K562 (cell line): ENCODE results near the gene TMEM239. TPM values are rescaled to one million over a fixed set of nuclear protein-coding genes. Genes with fewer than 3 reads are reported as not detected.
A peak's percentile ranks its signal among the peaks of the same experiment; 100 is the strongest.

ENCODE experiments used
- ARID2 ChIP-seq: fragments of 450-650 bp; IDR thresholded peaks from 2 replicates; pipeline ENCODE4 v1.6.1; 2017; ENCODE audit warnings: antibody characterized with exemption, mild to moderate bottlenecking
- CBX1 ChIP-seq: sonication (generic); IDR thresholded peaks from 2 replicates; pipeline ENCODE4 v1.6.1; 2016; ENCODE audit warnings: antibody characterized with exemption, low read depth, mild to moderate bottlenecking
- CREB1 ChIP-seq, 2 experiments: sonication (generic) in 1 of 2; formaldehyde crosslinking in 1 of 2; IDR thresholded peaks; 2 replicates each; pipeline versions ENCODE4 v1.6.1 to v1.8.0; 2012 to 2022; ENCODE audit warnings: inconsistent platforms in 1 of 2, mild to moderate bottlenecking in 1 of 2, missing genetic modification reagents in 1 of 2, moderate library complexity in 1 of 2
- EGR1 ChIP-seq: fragments of 450-650 bp; conservative IDR thresholded peaks from 2 replicates; pipeline ENCODE4 v1.6.1; 2017; ENCODE audit warnings: mild to moderate bottlenecking
- ERF ChIP-seq: fragments of 450-650 bp; formaldehyde crosslinking; IDR thresholded peaks from 2 replicates; pipeline ENCODE4 v1.4.0; 2020; ENCODE audit warnings: mild to moderate bottlenecking, mixed read lengths
- KLF13 ChIP-seq: fragments of 450-650 bp; IDR thresholded peaks from 2 replicates; pipeline ENCODE4 v1.6.1; 2016; ENCODE audit warnings: missing genetic modification characterization, low read depth, mild to moderate bottlenecking, missing compliant biosample characterization, moderate library complexity, borderline replicate concordance
- MTA2 ChIP-seq: fragments of 450-650 bp; IDR thresholded peaks from 2 replicates; pipeline ENCODE4 v1.6.1; 2016; ENCODE audit warnings: low read depth
- NFIC ChIP-seq: fragments of 450-650 bp; IDR thresholded peaks from 2 replicates; pipeline ENCODE4 v1.6.1; 2017; ENCODE audit warnings: mild to moderate bottlenecking, inconsistent platforms
- PHB ChIP-seq: fragments of 250-450 bp; sonication (Bioruptor Pico); IDR thresholded peaks from 2 replicates; pipeline ENCODE4 v1.5.0; 2021
- RNF2 ChIP-seq: sonication (generic); IDR thresholded peaks from 2 replicates; pipeline ENCODE4 v1.6.1; 2016
- SAFB ChIP-seq: fragments of 200-400 bp; formaldehyde crosslinking; IDR thresholded peaks from 2 replicates; pipeline ENCODE4 v1.6.1; 2017; ENCODE audit warnings: low read depth, low read length, borderline replicate concordance
- SMAD3 ChIP-seq: fragments of 450-650 bp; formaldehyde crosslinking; conservative IDR thresholded peaks from 2 replicates; pipeline ENCODE4 v1.4.0; 2020; ENCODE audit warnings: mild to moderate bottlenecking
- TCFL5 ChIP-seq: fragments of 250-450 bp; sonication (Bioruptor Pico); conservative IDR thresholded peaks from 2 replicates; pipeline ENCODE4 v1.6.1; 2021; ENCODE audit warnings: mild to moderate bottlenecking, moderate library complexity, matching md5 sums
- TEAD1 ChIP-seq, 2 experiments: fragments of 450-650 bp in 1 of 2; sonication (generic) in 1 of 2; formaldehyde crosslinking; IDR thresholded peaks; 2 replicates each; pipeline versions ENCODE4 v1.4.0 to v1.8.0; 2020 to 2022; ENCODE audit warnings: mild to moderate bottlenecking in 2 of 2, missing genetic modification reagents in 1 of 2
- ZBTB1 ChIP-seq: sonication (generic); formaldehyde crosslinking; IDR thresholded peaks from 2 replicates; pipeline ENCODE4 v1.8.1; 2023; ENCODE audit warnings: missing genetic modification reagents, low read depth, mild to moderate bottlenecking, borderline replicate concordance
- polyA plus RNA-seq, 8 experiments: library from polyadenylated mRNA; depleted of rRNA in 4 of 8; stranded (reverse) in 5 of 8; unstranded in 3 of 8; fragments of >200 nt; fragmentation: Nextera tagmentation in 2 of 8; fragmentation: Illumina TruSeq in 1 of 8; extraction: Ambion mirVana in 2 of 8; extraction: Trizol in 1 of 8; gene quantifications; 2 replicates each; pipeline versions ENCODE4 v1.2.1 to v1.2.3, GENCODE V29; 2011 to 2014; ENCODE audit warnings: inconsistent platforms in 1 of 8, missing spikeins in 1 of 8
- total RNA-seq, 7 experiments: library from RNA; depleted of rRNA in 6 of 7; stranded (reverse); fragments of >200 nt in 6 of 7; fragmentation: Illumina TruSeq in 2 of 7; extraction: Trizol in 2 of 7; gene quantifications; 2 replicates each; pipeline versions ENCODE4 v1.2.1 to v1.2.3, GENCODE V29; 2011 to 2021; ENCODE audit warnings: low replicate concordance in 1 of 7
- TF ChIP-seq, protein P1 (sequence below): fragments of 450-650 bp; formaldehyde crosslinking; IDR thresholded peaks from 2 replicates; pipeline ENCODE4 v1.4.0; 2020; ENCODE audit warnings: mild to moderate bottlenecking
- TF ChIP-seq, protein P2 (sequence below): sonication (generic); formaldehyde crosslinking; IDR thresholded peaks from 2 replicates; pipeline ENCODE4 v1.9.0; 2022; ENCODE audit warnings: mild to moderate bottlenecking, missing genetic modification reagents
- TF ChIP-seq, protein P3 (sequence below): conservative IDR thresholded peaks from 2 replicates; pipeline ENCODE4 v1.6.1; 2011; ENCODE audit warnings: low read depth, mild to moderate bottlenecking, low read length; ENCODE audit not compliant: control insufficient read depth
- TF ChIP-seq, protein P4 (sequence below): fragments of 450-650 bp; IDR thresholded peaks from 2 replicates; pipeline ENCODE4 v1.7.1; 2018; ENCODE audit warnings: mild to moderate bottlenecking, low read depth; ENCODE audit not compliant: partially characterized antibody
- TF ChIP-seq, protein P5 (sequence below): sonication (generic); formaldehyde crosslinking; IDR thresholded peaks from 2 replicates; pipeline ENCODE4 v1.8.0; 2022; ENCODE audit warnings: mild to moderate bottlenecking, low read depth, missing genetic modification reagents

Gene TMEM239
- total and polyA plus RNA-seq, 9 of the 15 experiments (the other 6 are each of a cell fraction or from before 2014, with no cell fraction given), result not detected

GRCh38 chr20:2840138-2840966 is 24.2 kb downstream of the TMEM239 start, which contains the start of the genes PCED1A and VPS16 (continued):
- no peak for TF ChIP-seq EGR1
- TF ChIP-seq SAFB, result no peak
- no peak for TF ChIP-seq PHB
- no peak for TF ChIP-seq KLF13 (tag)
- no peak for TF ChIP-seq TCFL5 (CRISPR knock-in tag)
- TF ChIP-seq, protein P1, sequence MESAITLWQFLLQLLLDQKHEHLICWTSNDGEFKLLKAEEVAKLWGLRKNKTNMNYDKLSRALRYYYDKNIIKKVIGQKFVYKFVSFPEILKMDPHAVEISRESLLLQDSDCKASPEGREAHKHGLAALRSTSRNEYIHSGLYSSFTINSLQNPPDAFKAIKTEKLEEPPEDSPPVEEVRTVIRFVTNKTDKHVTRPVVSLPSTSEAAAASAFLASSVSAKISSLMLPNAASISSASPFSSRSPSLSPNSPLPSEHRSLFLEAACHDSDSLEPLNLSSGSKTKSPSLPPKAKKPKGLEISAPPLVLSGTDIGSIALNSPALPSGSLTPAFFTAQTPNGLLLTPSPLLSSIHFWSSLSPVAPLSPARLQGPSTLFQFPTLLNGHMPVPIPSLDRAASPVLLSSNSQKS, result no peak
- peak in 1 of 2 experiments; percentile 35; a peak in 2 of 4 replicates for TF ChIP-seq TEAD1 (CRISPR knock-in tag; IDR thresholded peaks at IDR 0.05)
- no peak for TF ChIP-seq RNF2
- TF ChIP-seq, protein P2, sequence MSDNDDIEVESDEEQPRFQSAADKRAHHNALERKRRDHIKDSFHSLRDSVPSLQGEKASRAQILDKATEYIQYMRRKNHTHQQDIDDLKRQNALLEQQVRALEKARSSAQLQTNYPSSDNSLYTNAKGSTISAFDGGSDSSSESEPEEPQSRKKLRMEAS (CRISPR knock-in tag), result peak; percentile 93
- no peak for TF ChIP-seq CREB1 (IDR thresholded peaks at IDR 0.05)
- peak; percentile 69; the same call in 1 of the 2 replicates for TF ChIP-seq CREB1 (CRISPR knock-in tag; IDR thresholded peaks at IDR 0.05)
- TF ChIP-seq ARID2, result no peak
- TF ChIP-seq SMAD3 (CRISPR knock-in tag), result no peak
- TF ChIP-seq, protein P3, sequence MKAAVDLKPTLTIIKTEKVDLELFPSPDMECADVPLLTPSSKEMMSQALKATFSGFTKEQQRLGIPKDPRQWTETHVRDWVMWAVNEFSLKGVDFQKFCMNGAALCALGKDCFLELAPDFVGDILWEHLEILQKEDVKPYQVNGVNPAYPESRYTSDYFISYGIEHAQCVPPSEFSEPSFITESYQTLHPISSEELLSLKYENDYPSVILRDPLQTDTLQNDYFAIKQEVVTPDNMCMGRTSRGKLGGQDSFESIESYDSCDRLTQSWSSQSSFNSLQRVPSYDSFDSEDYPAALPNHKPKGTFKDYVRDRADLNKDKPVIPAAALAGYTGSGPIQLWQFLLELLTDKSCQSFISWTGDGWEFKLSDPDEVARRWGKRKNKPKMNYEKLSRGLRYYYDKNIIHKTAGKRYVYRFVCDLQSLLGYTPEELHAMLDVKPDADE, result peak; percentile 78
- TF ChIP-seq, protein P4, sequence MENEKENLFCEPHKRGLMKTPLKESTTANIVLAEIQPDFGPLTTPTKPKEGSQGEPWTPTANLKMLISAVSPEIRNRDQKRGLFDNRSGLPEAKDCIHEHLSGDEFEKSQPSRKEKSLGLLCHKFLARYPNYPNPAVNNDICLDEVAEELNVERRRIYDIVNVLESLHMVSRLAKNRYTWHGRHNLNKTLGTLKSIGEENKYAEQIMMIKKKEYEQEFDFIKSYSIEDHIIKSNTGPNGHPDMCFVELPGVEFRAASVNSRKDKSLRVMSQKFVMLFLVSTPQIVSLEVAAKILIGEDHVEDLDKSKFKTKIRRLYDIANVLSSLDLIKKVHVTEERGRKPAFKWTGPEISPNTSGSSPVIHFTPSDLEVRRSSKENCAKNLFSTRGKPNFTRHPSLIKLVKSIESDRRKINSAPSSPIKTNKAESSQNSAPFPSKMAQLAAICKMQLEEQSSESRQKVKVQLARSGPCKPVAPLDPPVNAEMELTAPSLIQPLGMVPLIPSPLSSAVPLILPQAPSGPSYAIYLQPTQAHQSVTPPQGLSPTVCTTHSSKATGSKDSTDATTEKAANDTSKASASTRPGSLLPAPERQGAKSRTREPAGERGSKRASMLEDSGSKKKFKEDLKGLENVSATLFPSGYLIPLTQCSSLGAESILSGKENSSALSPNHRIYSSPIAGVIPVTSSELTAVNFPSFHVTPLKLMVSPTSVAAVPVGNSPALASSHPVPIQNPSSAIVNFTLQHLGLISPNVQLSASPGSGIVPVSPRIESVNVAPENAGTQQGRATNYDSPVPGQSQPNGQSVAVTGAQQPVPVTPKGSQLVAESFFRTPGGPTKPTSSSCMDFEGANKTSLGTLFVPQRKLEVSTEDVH, result peak; percentile 91
- TF ChIP-seq CBX1, result 0 out of 2 replicates have a peak, but pooled peaks have one; percentile 56
- TF ChIP-seq, protein P5, sequence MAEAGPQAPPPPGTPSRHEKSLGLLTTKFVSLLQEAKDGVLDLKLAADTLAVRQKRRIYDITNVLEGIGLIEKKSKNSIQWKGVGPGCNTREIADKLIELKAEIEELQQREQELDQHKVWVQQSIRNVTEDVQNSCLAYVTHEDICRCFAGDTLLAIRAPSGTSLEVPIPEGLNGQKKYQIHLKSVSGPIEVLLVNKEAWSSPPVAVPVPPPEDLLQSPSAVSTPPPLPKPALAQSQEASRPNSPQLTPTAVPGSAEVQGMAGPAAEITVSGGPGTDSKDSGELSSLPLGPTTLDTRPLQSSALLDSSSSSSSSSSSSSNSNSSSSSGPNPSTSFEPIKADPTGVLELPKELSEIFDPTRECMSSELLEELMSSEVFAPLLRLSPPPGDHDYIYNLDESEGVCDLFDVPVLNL (CRISPR knock-in tag), result no peak
- no peak for TF ChIP-seq MTA2
- TF ChIP-seq ZBTB1 (CRISPR knock-in tag), result peak; percentile 39; the same call in 1 of the 2 replicates
- TF ChIP-seq ERF (CRISPR knock-in tag), result 0 out of 2 replicates have a peak, but pooled peaks have one; percentile 73
- TF ChIP-seq NFIC, result peak; percentile 80
